K562 (cell line): ENCODE measurements around the gene PARD3. TPM values are rescaled to one million over a fixed set of nuclear protein-coding genes. Genes with fewer than 3 reads are reported as not detected.
A peak's percentile ranks its signal among the peaks of the same experiment; 100 is the strongest.

Experiments used
- ATAC-seq: fragments of 200-7000 bp; cut with Tn5 transposase; 3 replicates; pipeline ENCODE4 v1.9.1; 2020; ENCODE audit warnings: moderate library complexity
- BruUV-seq: library from RNA; stranded (reverse); fragments of 400-500 nt; replicated peaks from 2 replicates; lab custom pipeline; 2021; lab: Mats Ljungman, UMichigan
- CTCF ChIA-PET: fragments of 300-600 bp; formaldehyde crosslinking; extraction: SDS; loops from one replicate; lab custom pipeline; 2021; ENCODE audit warnings: low intra/inter-chr PET ratio; lab: Yijun Ruan, JAX
- POLR2A ChIA-PET: fragments of 300-600, 350-650 bp; sonication (Branson Sonifier 250); formaldehyde crosslinking; extraction: SDS; loops from one replicate; lab custom pipeline; 2021; ENCODE audit warnings: antibody characterized with exemption, inconsistent platforms; lab: Yijun Ruan, JAX
- DNase-seq, 4 experiments: peaks; one replicate each; pipeline versions ENCODE4 v3.0.0 to v3.0.0-alpha.2; 2011 to 2018; ENCODE audit warnings: low spot score in 3 of 4, mixed read lengths in 3 of 4; ENCODE audit errors: extremely low read depth in 1 of 4
- FAIRE-seq: peaks from 2 replicates; lab custom pipeline; 2011; peaks lifted over from hg19 to GRCh38; lab: Jason Lieb, UNC
- H2AFZ ChIP-seq: 2 replicates; pipeline ENCODE4 v1.6.0; 2011; ENCODE audit warnings: low read depth, low read length, control low read depth, inconsistent platforms
- H3K27ac ChIP-seq: fragments of 200-600 bp; 3 replicates; pipeline ENCODE4 v1.8.0; 2011; ENCODE audit warnings: low read depth, mild to moderate bottlenecking, control low read depth, inconsistent platforms, low read length, moderate library complexity, mixed read lengths; ENCODE audit errors: extremely low read depth
- H3K27me3 ChIP-seq, 2 experiments: fragments of 300-600 bp in 1 of 2; 2 replicates in 1 of 2; 3 replicates in 1 of 2; pipeline versions ENCODE4 v1.6.0 to v1.8.0; 2011; ENCODE audit warnings: inconsistent platforms in 2 of 2, low read length in 2 of 2, mild to moderate bottlenecking in 1 of 2, mixed read lengths in 1 of 2, moderate library complexity in 1 of 2; ENCODE audit not compliant: control insufficient read depth in 2 of 2, insufficient read depth in 2 of 2
- H3K36me3 ChIP-seq: fragments of 300-600 bp; 3 replicates; pipeline ENCODE4 v1.8.0; 2011; ENCODE audit warnings: mild to moderate bottlenecking, low read length, inconsistent platforms; ENCODE audit not compliant: control insufficient read depth, insufficient read depth
- H3K4me1 ChIP-seq, 2 experiments: fragments of 200-600 bp in 1 of 2; replicated peaks in 1 of 2; 2 replicates in 1 of 2; 3 replicates in 1 of 2; pipeline versions ENCODE4 v1.5.1 to v1.8.0; 2011; ENCODE audit warnings: inconsistent platforms in 2 of 2, low read length in 2 of 2, mild to moderate bottlenecking in 1 of 2, mixed read lengths in 1 of 2, moderate library complexity in 1 of 2; ENCODE audit not compliant: control insufficient read depth in 2 of 2, insufficient read depth in 2 of 2
- H3K4me2 ChIP-seq: 2 replicates; pipeline ENCODE4 v1.6.1; 2011; ENCODE audit warnings: low read length, control low read depth, inconsistent platforms, mixed read lengths; ENCODE audit not compliant: insufficient read depth
- H3K4me3 ChIP-seq: fragments of 200-600 bp; sonication (generic), shearing (Covaris generic); 2 replicates; pipeline ENCODE4 v1.5.1; 2016; ENCODE audit warnings: control low read depth, inconsistent platforms
- H3K79me2 ChIP-seq: fragments of 200-600 bp; 3 replicates; pipeline ENCODE4 v1.8.0; 2011; ENCODE audit warnings: low read length, inconsistent platforms; ENCODE audit not compliant: control insufficient read depth, insufficient read depth
- H3K9ac ChIP-seq, 2 experiments: 2 replicates each; pipeline versions ENCODE4 v1.6.0 to v1.6.1; 2011; ENCODE audit warnings: low read depth in 2 of 2, low read length in 2 of 2, control low read depth in 1 of 2, inconsistent platforms in 1 of 2, mild to moderate bottlenecking in 1 of 2, mixed read lengths in 1 of 2; ENCODE audit not compliant: insufficient read depth in 1 of 2
- H3K9me1 ChIP-seq: one replicate; pipeline ENCODE4 v1.6.0; 2011; ENCODE audit warnings: inconsistent platforms, mild to moderate bottlenecking, low read length, moderate library complexity; ENCODE audit not compliant: control insufficient read depth, insufficient read depth
- H3K9me3 ChIP-seq: replicated peaks from 2 replicates; pipeline ENCODE4 v1.5.1; 2011; ENCODE audit warnings: low read depth, low read length, inconsistent platforms; ENCODE audit not compliant: control insufficient read depth, insufficient read depth
- H4K20me1 ChIP-seq: replicated peaks from 2 replicates; pipeline ENCODE4 v1.6.1; 2011; ENCODE audit warnings: low read length, inconsistent platforms, mixed read lengths; ENCODE audit not compliant: control insufficient read depth, insufficient read depth
- ATF1 ChIP-seq, 2 experiments: fragments of 450-650 bp in 1 of 2; IDR thresholded peaks; 2 replicates each; pipeline ENCODE4 v1.6.1; 2016; ENCODE audit warnings: missing compliant biosample characterization in 1 of 2, missing genetic modification characterization in 1 of 2
- CBX2 ChIP-seq: fragments of 200-600 bp; sonication (generic); IDR thresholded peaks from one replicate; pipeline ENCODE4 v1.6.1; 2012; ENCODE audit warnings: mild to moderate bottlenecking, low read length, inconsistent platforms; ENCODE audit not compliant: insufficient read depth, poor library complexity, severe bottlenecking
- CEBPB ChIP-seq: fragments of 450-650 bp; IDR thresholded peaks from 2 replicates; pipeline ENCODE4 v1.6.1; 2016; ENCODE audit warnings: missing genetic modification characterization, missing compliant biosample characterization
- E2F3 ChIP-seq: fragments of 250-450 bp; sonication (Bioruptor Pico); IDR thresholded peaks from 2 replicates; pipeline ENCODE4 v1.4.0; 2020; ENCODE audit warnings: mild to moderate bottlenecking
- HIVEP1 ChIP-seq: fragments of 250-450 bp; sonication (Bioruptor Pico); IDR thresholded peaks from 2 replicates; pipeline ENCODE4 v1.4.0; 2020; ENCODE audit warnings: mild to moderate bottlenecking
- KLF1 ChIP-seq: fragments of 450-650 bp; IDR thresholded peaks from 2 replicates; pipeline ENCODE4 v1.6.1; 2016; ENCODE audit warnings: missing genetic modification characterization, missing compliant biosample characterization
- MEF2D ChIP-seq: conservative IDR thresholded peaks from 2 replicates; pipeline ENCODE4 v1.6.1; 2016; ENCODE audit warnings: low read depth, missing genetic modification characterization, missing compliant biosample characterization
- MTA1 ChIP-seq: fragments of 450-650 bp; IDR thresholded peaks from 2 replicates; pipeline ENCODE4 v1.6.1; 2017; ENCODE audit warnings: borderline replicate concordance
- SMARCA5 ChIP-seq: fragments of 450-650 bp; IDR thresholded peaks from 2 replicates; pipeline ENCODE4 v1.6.1; 2016
- TCF3 ChIP-seq: sonication (generic); formaldehyde crosslinking; IDR thresholded peaks from 2 replicates; pipeline ENCODE4 v1.4.0; 2020; ENCODE audit warnings: mild to moderate bottlenecking, missing genetic modification reagents
- XRCC4 ChIP-seq: IDR thresholded peaks from one replicate; pipeline ENCODE4 v1.6.1; 2011; ENCODE audit not compliant: insufficient read depth, insufficient read length; ENCODE audit errors: extremely low read depth
- ZNF224 ChIP-seq: sonication (generic); formaldehyde crosslinking; IDR thresholded peaks from 2 replicates; pipeline ENCODE4 v1.8.0; 2022; ENCODE audit warnings: mild to moderate bottlenecking, missing genetic modification reagents
- ZNF324 ChIP-seq: fragments of 250-450 bp; sonication (Bioruptor Pico); IDR thresholded peaks from 2 replicates; pipeline ENCODE4 v1.4.0; 2020; ENCODE audit warnings: mild to moderate bottlenecking
- WGBS: fragments of 100-300 bp; shearing (Covaris generic); methylation state at CpG from one replicate; pipeline ENCODE4 v1.1.6; 2016; ENCODE audit warnings: low coverage, mixed read lengths; ENCODE audit not compliant: insufficient coverage; ENCODE audit errors: missing lambda C conversion rate; 5-methylcytosine and 5-hydroxymethylcytosine counted together
- in situ Hi-C: fragments of 300-500 bp; cut with MboI; formaldehyde crosslinking; loops from 4 replicates; pipeline ENCODE4 v1.15.0; 2018; ENCODE audit warnings: inconsistent platforms, mixed read lengths
- intact Hi-C: fragments of 100-400 bp; cut with micrococcal nuclease; formaldehyde crosslinking; loops from 2 replicates; pipeline ENCODE4 v1.14.2; 2022
- polyA plus RNA-seq, 8 experiments: library from polyadenylated mRNA; depleted of rRNA in 4 of 8; stranded (reverse) in 5 of 8; unstranded in 3 of 8; fragments of >200 nt; fragmentation: Nextera tagmentation in 2 of 8; fragmentation: Illumina TruSeq in 1 of 8; extraction: Ambion mirVana in 2 of 8; extraction: Trizol in 1 of 8; gene quantifications; 2 replicates each; pipeline versions ENCODE4 v1.2.1 to v1.2.3, GENCODE V29; 2011 to 2014; ENCODE audit warnings: inconsistent platforms in 1 of 8, missing spikeins in 1 of 8
- total RNA-seq, 7 experiments: library from RNA; depleted of rRNA in 6 of 7; stranded (reverse); fragments of >200 nt in 6 of 7; fragmentation: Illumina TruSeq in 2 of 7; extraction: Trizol in 2 of 7; gene quantifications; 2 replicates each; pipeline versions ENCODE4 v1.2.1 to v1.2.3, GENCODE V29; 2011 to 2021; ENCODE audit warnings: low replicate concordance in 1 of 7

PARD3 gene
- total and polyA plus RNA-seq, 9 of the 15 experiments (the other 6 are each of a cell fraction or from before 2014, with no cell fraction given), result 2.7 to 11.7 (median 7.7) TPM

- Histone ChIP-seq H2AFZ (no peak overlapping the region), H3K27ac (no peak overlapping the region), H3K27me3 (peaks cover 2 to 8% of the 10 kb centered on the region in 2 experiments; a peak in 2 of 5 replicates), H3K4me2 (no peak overlapping the region), H3K79me2 (no peaks in the 10 kb centered on the region), H3K4me3 (no peak overlapping the region), H4K20me1 (no peaks in the 10 kb centered on the region), H3K9me1 (no peaks in the 10 kb centered on the region), H3K9me3 (no peaks in the 10 kb centered on the region), H3K4me1 (no peaks in the 10 kb centered on the region), H3K9ac (no peak overlapping the region), H3K36me3 (no peaks in the 10 kb centered on the region)
- FAIRE-seq (no peak), ATAC-seq (no peak), DNase-seq (no peak)
- POLR2A ChIA-PET, result interaction anchor here (0.6 kb wide), 1 partner anchor 14 kb away, joined by 3 read pairs; no protein-coding TSS in a partner anchor
- TF ChIP-seq TCF3 (CRISPR knock-in tag), result no peak
- TF ChIP-seq CBX2, result peak; percentile 55
- WGBS, result 4% methylated on average over 13 of the region's 13 CpGs
- CTCF ChIA-PET, result no interaction called here
- BruUV-seq, result no TSS peak
- in situ Hi-C loops, result no loop called here
- intact Hi-C loops, result no loop called here
These were observed 15.2 kb upstream of the PARD3 start for GRCh38 chr10:34830217-34830822.

DNA sequence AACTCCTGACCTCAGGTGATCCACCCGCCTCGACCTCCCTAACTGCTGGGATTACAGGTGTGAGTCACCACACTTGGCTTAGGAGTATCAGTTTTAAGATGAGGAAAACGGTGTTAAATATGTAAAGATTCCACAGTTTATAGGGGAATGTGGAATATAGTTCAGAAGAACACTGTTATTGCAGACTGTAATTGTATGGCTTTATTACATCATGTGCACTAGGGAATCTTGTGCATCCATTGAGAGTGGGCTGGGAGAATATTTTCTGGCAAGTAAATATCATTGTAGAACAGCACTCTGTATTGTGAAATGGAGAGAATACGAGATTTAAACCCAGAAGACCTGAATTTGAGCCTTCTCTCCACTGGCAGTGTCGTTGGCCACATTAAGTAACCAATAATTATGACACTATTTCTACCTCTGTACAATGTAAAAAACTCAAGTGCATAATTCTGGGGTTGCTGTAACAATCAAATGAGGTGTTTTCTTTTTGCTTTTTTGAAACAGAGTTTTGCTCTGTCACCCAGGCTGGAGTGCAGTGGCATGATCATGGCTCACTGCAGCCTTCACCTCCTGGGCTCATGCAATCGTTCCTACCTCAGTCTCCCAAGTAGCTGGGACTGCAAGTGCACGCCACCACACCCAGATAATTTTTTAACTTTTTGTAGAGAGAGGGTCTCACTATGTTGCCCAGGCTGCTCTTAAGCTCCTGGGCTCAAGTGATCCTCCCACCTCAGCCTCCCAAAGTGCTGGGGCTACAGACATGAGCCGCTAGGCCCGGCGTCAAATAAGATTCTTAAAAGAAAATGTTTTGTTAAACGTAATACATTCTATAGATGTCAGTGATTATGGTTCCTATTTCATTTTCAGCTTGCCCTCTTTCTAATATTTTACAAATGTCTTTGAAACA lies 12.0 kb upstream of the PARD3 start:
- Histone ChIP-seq H3K27ac (no peak overlapping the region), H3K4me2 (no peak overlapping the region), H3K27me3 (peaks cover 5 to 8% of the 10 kb centered on the region in 2 experiments), H3K9me1 (no peaks in the 10 kb centered on the region), H3K4me3 (no peak overlapping the region), H3K36me3 (no peaks in the 10 kb centered on the region), H4K20me1 (no peaks in the 10 kb centered on the region), H2AFZ (no peak overlapping the region), H3K9ac (no peak overlapping the region), H3K4me1 (no peaks in the 10 kb centered on the region), H3K79me2 (no peaks in the 10 kb centered on the region), H3K9me3 (no peaks in the 10 kb centered on the region)
- no peak for TF ChIP-seq ATF1 (CRISPR knock-in tag; IDR thresholded peaks at IDR 0.05)
- no peak for TF ChIP-seq ATF1 (tag; IDR thresholded peaks at IDR 0.05)
- TF ChIP-seq MTA1, result no peak
- no peak for TF ChIP-seq XRCC4
- no peak for TF ChIP-seq KLF1 (tag)
- no peak for TF ChIP-seq ZNF324
- no peak for TF ChIP-seq MEF2D (tag)
- TF ChIP-seq ZNF224 (CRISPR knock-in tag), result no peak
- no peak for TF ChIP-seq E2F3 (CRISPR knock-in tag)
- no peak for TF ChIP-seq SMARCA5
- no peak for TF ChIP-seq CEBPB (tag)
- TF ChIP-seq HIVEP1 (CRISPR knock-in tag), result no peak
- WGBS, result 5% methylated on average over 11 of the region's 11 CpGs
- no peak for DNase-seq
- in situ Hi-C loops (no loop called here), intact Hi-C loops (no loop called here)
- ChIA-PET CTCF (no interaction called here), POLR2A (no interaction called here)
- no peak for ATAC-seq
- FAIRE-seq, result no peak
- no TSS peak for BruUV-seq
